Measurements from ENCODE around the gene FBXO24. TPM values are rescaled to one million over a fixed set of nuclear protein-coding genes. Genes with fewer than 3 reads are reported as not detected.

Gene FBXO24
- total RNA-seq, 4 donors from 2014 or later = 0.15 to 4.3 (median 0.99) TPM

GRCh38 chr7:100614308-100614861 is 28.3 kb downstream of the FBXO24 start:
- intact Hi-C loops (cut with DNase I; ENCODE audit: low total_unique reads) = no loop called here
- whole genome bisulfite sequencing, 2 donors = 81 to 87% methylated on average over 6 of the region's 6 CpGs
- H3K4me3 ChIP-seq (ENCODE audit: low read depth, poor library complexity, severe bottlenecking) = no peak overlapping the region
- no peak for TF ChIP-seq POLR2A (IDR thresholded peaks at IDR 0.05)
- TF ChIP-seq CTCF (IDR thresholded peaks at IDR 0.05) = no peak
- no peak for DNase-seq (ENCODE audit: low spot score in 2 of 2)

- 90 to 96% methylated on average over 6 of the region's 6 CpGs for WGBS, 2 donors
- H3K4me3 ChIP-seq (ENCODE audit: low read depth, poor library complexity, severe bottlenecking) = no peak overlapping the region
- DNase-seq (ENCODE audit: low spot score in 2 of 2) = no peak
- intact Hi-C loops (cut with DNase I; ENCODE audit: low total_unique reads) = no loop called here
- TF ChIP-seq CTCF (IDR thresholded peaks at IDR 0.05) (no peak), POLR2A (IDR thresholded peaks at IDR 0.05) (no peak)
Measured at GRCh38 chr7:100620239-100620638, 34.1 kb downstream of the FBXO24 start.

GRCh38 chr7:100620804-100621203 is 34.7 kb downstream of the FBXO24 start:
- WGBS, 2 donors = 96% methylated on average over 23 of the region's 23 CpGs
- no peak for TF ChIP-seq CTCF (IDR thresholded peaks at IDR 0.05)
- TF ChIP-seq POLR2A (IDR thresholded peaks at IDR 0.05) = no peak
- intact Hi-C loops (cut with DNase I; ENCODE audit: low total_unique reads) = no loop called here
- no peak for DNase-seq (ENCODE audit: low spot score in 2 of 2)
- H3K4me3 ChIP-seq (ENCODE audit: low read depth, poor library complexity, severe bottlenecking) = no peak overlapping the region

GRCh38 chr7:100621554-100621953 is 35.4 kb downstream of the FBXO24 start:
- 85 to 88% methylated on average over 8 of the region's 8 CpGs for WGBS, 2 donors
- no peak overlapping the region for H3K4me3 ChIP-seq (ENCODE audit: low read depth, poor library complexity, severe bottlenecking)
- no peak for TF ChIP-seq CTCF (IDR thresholded peaks at IDR 0.05)
- no peak for TF ChIP-seq POLR2A (IDR thresholded peaks at IDR 0.05)
- DNase-seq (ENCODE audit: low spot score in 2 of 2) = no peak
- intact Hi-C loops (cut with DNase I; ENCODE audit: low total_unique reads) = no loop called here

GRCh38 chr7:100623951-100624824 is 38.1 kb downstream of the FBXO24 start:
- no peak for DNase-seq (ENCODE audit: low spot score in 2 of 2)
- intact Hi-C loops (cut with DNase I; ENCODE audit: low total_unique reads) = no loop called here
- TF ChIP-seq CTCF (IDR thresholded peaks at IDR 0.05) = no peak
- TF ChIP-seq POLR2A (IDR thresholded peaks at IDR 0.05) = no peak
- 78 to 83% methylated on average over 15 of the region's 15 CpGs for WGBS, 2 donors
- H3K4me3 ChIP-seq (ENCODE audit: low read depth, poor library complexity, severe bottlenecking) = no peak overlapping the region

Data from lower leg skin (tissue), 4 donors.